NT2/D1 (cell line): ENCODE results near the gene CDKL5.

ENCODE experiments used
- SUZ12 ChIP-seq: IDR thresholded peaks from 2 replicates; pipeline ENCODE4 v1.6.1; 2011; ENCODE audit not compliant: insufficient read length, insufficient read depth; ENCODE audit errors: extremely low read depth
- YY1 ChIP-seq: IDR thresholded peaks from 2 replicates; pipeline ENCODE4 v1.6.1; 2011; ENCODE audit not compliant: insufficient read length, insufficient read depth

DNA sequence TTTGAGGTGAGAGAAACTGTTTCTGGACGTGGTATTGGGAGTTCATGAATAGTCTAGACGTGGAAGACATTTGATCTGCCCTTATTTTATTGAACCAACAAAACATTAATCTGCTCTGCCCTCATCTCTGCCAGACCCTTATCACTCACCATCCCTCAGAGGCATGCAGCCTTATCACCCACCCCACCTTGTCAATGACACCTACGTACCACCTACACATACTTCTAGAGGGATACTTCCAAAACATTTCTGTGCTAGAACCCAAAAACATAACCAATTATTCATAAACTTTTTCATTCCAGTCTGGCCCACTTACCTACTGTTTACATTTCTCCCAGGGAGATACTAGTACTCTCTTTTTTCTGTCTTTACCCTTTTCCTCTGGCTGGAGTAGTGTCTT, 141.3 kb downstream of the CDKL5 start:
- TF ChIP-seq YY1 (no peak), SUZ12 (no peak)
